Calu3 (cell line): ENCODE data around the gene SLC12A7. TPM values are rescaled to one million over a fixed set of nuclear protein-coding genes. Genes with fewer than 3 reads are reported as not detected.

Experiments
- BruUV-seq: library from RNA; stranded (reverse); fragments of 400-500 nt; replicated peaks from 2 replicates; lab custom pipeline; 2021; lab: Mats Ljungman, UMichigan
- CTCF ChIA-PET: fragments of 300-600 bp; sonication (Branson Sonifier 250); formaldehyde crosslinking; loops from one replicate; lab custom pipeline; 2022; ENCODE audit warnings: antibody characterized with exemption; lab: Charles Lee
- DNase-seq: peaks from one replicate; pipeline ENCODE4 v3.0.0; 2022
- H3K27ac Mint-ChIP-seq: one replicate; pipeline ENCODE4 v1.8.0; 2022; ENCODE audit warnings: mixed read lengths; ENCODE audit not compliant: unreplicated experiment
- H3K27me3 Mint-ChIP-seq: one replicate; pipeline ENCODE4 v1.8.0; 2022; ENCODE audit warnings: mixed read lengths; ENCODE audit not compliant: unreplicated experiment
- H3K36me3 Mint-ChIP-seq: one replicate; pipeline ENCODE4 v1.8.0; 2022; ENCODE audit warnings: mild to moderate bottlenecking, moderate library complexity, mixed read lengths; ENCODE audit not compliant: insufficient read depth, unreplicated experiment
- H3K4me1 Mint-ChIP-seq: one replicate; pipeline ENCODE4 v1.8.0; 2022; ENCODE audit warnings: mild to moderate bottlenecking, low read depth, mixed read lengths; ENCODE audit not compliant: unreplicated experiment
- H3K4me3 Mint-ChIP-seq: one replicate; pipeline ENCODE4 v1.8.0; 2022; ENCODE audit warnings: mild to moderate bottlenecking, low read depth, moderate library complexity, mixed read lengths; ENCODE audit not compliant: unreplicated experiment
- H3K9me3 Mint-ChIP-seq: one replicate; pipeline ENCODE4 v1.8.0; 2022; ENCODE audit warnings: low read depth, mixed read lengths; ENCODE audit not compliant: unreplicated experiment
- intact Hi-C: fragments of 100-400 bp; cut with micrococcal nuclease; formaldehyde crosslinking; loops from one replicate; pipeline ENCODE4 v1.10.0; 2022; ENCODE audit not compliant: unreplicated experiment
- total RNA-seq: library from RNA; stranded (reverse); gene quantifications from 2 replicates; pipeline ENCODE4 v1.2.3, GENCODE V29; 2022
- TF ChIP-seq, protein P1 (sequence below): fragments of 200-600 bp; IDR thresholded peaks from one replicate; pipeline ENCODE4 v1.8.0; 2022; ENCODE audit warnings: antibody characterized with exemption; ENCODE audit not compliant: unreplicated experiment

SLC12A7 gene
- total RNA-seq, 1 experiment from 2014 or later = 82.3 TPM

DNA sequence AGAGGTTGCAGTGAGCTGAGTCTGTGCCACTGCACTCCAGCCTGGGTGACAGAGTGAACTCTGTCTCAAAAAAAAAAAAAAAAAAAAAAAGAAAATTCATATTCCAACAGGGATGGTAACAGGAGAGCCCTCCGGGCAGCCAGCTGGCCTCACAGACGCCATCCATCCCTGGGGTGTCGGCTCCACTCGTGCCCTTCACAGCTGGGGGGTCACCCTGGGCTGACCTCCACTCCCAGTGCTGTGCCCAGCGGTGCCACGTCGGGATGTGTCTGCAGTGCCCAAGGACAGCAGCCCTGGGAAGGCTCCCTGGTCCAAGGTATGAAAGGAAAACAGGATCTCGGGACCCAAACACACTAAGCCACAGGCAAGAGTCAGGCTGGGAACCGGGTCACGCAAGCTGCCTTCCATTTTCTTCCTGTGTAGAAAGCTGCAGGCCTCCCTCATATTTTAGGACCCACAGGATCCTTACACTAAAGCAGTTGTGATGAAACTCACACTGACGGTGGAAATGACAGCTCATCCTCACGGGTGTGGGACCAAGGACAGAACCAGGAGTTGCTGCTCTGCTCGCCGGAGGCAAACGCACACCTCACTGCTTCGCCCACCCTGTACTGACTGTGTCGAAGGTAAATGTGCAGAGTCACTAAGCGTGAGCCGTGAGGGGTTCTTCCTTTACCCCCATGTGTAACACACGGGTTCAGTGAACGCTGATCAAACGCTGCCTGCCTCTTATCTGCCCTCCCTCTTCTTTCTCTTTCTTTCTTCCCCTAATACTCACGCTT, 5.3 kb downstream of the SLC12A7 start:
- peaks cover 39% of the 10 kb centered on the region for H3K4me1 Mint-ChIP-seq
- H3K9me3 Mint-ChIP-seq = no peaks in the 10 kb centered on the region
- no TSS peak for BruUV-seq
- CTCF ChIA-PET = interaction anchor here (0.7 to 1.5 kb wide), 4 partner anchors 24 to 702 kb away, joined by 3 to 10 read pairs (median 6); no protein-coding TSS in a partner anchor
- TF ChIP-seq, protein P1, sequence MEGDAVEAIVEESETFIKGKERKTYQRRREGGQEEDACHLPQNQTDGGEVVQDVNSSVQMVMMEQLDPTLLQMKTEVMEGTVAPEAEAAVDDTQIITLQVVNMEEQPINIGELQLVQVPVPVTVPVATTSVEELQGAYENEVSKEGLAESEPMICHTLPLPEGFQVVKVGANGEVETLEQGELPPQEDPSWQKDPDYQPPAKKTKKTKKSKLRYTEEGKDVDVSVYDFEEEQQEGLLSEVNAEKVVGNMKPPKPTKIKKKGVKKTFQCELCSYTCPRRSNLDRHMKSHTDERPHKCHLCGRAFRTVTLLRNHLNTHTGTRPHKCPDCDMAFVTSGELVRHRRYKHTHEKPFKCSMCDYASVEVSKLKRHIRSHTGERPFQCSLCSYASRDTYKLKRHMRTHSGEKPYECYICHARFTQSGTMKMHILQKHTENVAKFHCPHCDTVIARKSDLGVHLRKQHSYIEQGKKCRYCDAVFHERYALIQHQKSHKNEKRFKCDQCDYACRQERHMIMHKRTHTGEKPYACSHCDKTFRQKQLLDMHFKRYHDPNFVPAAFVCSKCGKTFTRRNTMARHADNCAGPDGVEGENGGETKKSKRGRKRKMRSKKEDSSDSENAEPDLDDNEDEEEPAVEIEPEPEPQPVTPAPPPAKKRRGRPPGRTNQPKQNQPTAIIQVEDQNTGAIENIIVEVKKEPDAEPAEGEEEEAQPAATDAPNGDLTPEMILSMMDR = no peak
- H3K36me3 Mint-ChIP-seq = peaks cover 71% of the 10 kb centered on the region
- no peak overlapping the region for H3K27ac Mint-ChIP-seq
- H3K27me3 Mint-ChIP-seq = no peaks in the 10 kb centered on the region
- DNase-seq = no peak
- intact Hi-C loops = no loop called here
- peak overlapping the region; percentile 69 for H3K4me3 Mint-ChIP-seq

DNA sequence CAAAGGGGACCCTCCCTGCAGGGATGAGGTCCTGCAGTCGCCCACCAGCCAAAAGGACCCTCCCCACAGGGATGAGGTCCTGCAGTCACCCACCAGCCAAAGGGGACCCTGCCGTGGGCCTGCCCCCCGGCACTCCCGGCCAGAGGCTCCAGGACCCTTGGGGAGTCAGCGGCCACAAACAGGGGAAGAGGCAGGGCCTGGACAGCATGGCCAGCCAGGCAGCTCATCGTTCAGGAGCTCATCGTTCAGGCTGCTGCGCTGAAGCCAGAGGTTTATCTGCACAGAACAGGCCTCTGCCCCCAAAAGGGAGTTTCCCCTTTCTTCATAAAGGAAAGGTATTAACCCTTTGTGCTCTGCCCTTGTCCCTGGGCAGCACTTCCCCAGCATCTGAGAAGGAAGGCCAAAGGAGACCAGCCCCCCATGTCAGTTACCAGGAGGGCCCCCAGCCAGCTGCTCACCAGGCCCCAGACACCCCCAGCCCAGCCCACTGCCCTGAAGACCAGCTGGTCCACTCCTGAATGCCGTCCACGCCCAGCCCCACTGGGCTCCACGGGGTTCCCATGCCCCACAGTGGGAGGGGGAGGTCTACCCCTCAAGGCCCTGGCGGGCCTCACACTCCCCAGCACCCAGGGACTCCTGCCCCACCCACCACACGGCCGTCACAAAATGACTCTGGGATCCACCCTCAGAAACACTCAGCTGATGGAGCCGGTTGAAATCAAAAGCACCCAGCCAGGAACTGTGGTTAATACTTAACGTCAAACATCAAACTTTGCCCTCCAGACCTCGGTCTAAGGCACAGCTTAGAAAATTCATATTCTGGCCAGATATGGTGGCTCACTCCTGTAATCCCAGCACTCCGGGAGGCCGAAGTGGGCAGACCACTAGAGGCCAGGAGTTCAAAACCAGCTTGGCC, 6.3 kb downstream of the SLC12A7 start:
- H3K36me3 Mint-ChIP-seq = peaks cover 69% of the 10 kb centered on the region
- CTCF ChIA-PET = interaction anchor here (0.6 to 1.5 kb wide), 7 partner anchors 25 to 701 kb away, joined by 3 to 10 read pairs (median 5); no protein-coding TSS in a partner anchor
- DNase-seq = peak; percentile 56
- TF ChIP-seq, protein P1 = no peak
- no peaks in the 10 kb centered on the region for H3K27me3 Mint-ChIP-seq
- H3K27ac Mint-ChIP-seq = peak overlapping the region; percentile 58
- BruUV-seq = no TSS peak
- H3K9me3 Mint-ChIP-seq = no peaks in the 10 kb centered on the region
- peaks cover 39% of the 10 kb centered on the region for H3K4me1 Mint-ChIP-seq
- H3K4me3 Mint-ChIP-seq = peak overlapping the region; percentile 69
- intact Hi-C loops = no loop called here

DNA sequence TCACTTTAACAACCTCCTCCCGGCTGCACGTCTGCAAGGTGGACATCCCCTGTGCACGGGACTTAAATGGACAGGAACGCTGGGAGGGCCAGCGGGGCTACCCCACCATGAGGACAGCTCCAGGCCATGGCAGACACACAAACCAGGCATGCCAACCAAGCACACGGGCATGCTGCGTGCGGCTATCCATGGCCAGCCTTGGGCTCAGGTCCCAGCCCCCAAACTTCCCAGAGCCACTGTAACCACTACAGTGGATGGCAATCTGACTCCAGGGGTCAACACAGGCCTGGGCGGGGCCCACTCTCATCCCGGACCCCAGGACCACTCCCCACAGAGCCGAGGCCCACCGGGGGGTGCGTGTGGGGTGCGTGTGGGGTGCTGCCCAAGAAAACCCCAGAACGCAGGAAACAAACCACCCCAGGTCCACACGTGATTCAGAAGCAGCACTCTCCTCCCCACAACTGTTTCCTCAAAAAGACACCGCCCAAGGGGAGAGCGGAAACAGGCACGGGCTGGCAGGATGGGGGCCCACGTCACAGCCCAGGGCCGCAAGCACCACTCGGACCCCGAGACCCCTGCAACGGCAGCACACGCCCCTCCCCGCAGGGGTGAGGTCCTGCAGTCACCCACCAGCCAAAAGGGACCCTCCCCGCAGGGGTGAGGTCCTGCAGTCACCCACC, 7.4 kb downstream of the SLC12A7 start:
- DNase-seq = no peak
- BruUV-seq = no TSS peak
- Mint-ChIP-seq H3K36me3 (peaks cover 58% of the 10 kb centered on the region), H3K4me1 (peaks cover 39% of the 10 kb centered on the region), H3K27me3 (no peaks in the 10 kb centered on the region), H3K9me3 (no peaks in the 10 kb centered on the region), H3K4me3 (no peak overlapping the region), H3K27ac (no peak overlapping the region)
- intact Hi-C loops = no loop called here
- CTCF ChIA-PET = no interaction called here
- TF ChIP-seq, protein P1 = no peak
